ENCODE results near the gene F2. TPM values are rescaled to one million over a fixed set of nuclear protein-coding genes. Genes with fewer than 3 reads are reported as not detected.

Gene F2
- total and polyA plus RNA-seq, 2 of the 13 experiments (the other 11 are each of a cell fraction or from before 2014, with no cell fraction given) = 330 to 801 TPM

DNA sequence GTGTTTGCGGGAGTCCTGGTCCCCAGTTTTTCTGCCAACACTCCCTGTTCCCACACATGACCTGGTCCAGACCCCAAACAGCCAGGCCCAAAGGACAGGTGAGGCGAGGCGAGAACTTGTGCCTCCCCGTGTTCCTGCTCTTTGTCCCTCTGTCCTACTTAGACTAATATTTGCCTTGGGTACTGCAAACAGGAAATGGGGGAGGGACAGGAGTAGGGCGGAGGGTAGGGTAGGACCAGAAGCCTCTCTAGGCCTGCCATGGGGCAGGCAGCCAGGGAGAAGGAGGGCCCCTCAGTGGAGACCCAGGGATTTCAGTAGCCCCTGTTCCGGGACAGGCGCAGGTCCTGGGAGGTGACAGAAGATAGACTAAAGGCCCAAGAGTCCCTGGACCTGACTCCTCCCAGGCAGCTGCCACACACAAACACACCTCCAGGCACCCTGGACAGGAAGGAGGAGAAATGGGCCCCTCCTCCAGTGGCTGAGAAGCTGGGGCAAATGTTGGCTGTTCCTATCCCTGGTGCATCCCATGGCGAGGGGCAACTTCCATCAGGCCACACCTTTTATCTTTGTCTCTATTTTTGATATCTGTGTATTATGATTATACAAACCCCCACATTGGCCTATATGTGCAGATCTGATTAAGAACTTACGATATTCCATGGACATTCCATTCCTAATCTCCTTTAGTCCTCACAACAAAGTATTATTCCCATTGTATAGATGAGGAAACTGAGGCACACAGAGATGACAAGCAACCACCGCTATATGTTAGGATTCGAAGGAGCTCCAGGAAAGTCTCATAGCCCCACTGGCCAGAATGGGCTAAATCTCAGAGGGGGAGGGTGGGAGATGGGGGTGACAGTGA, 626 bp upstream of the F2 start (continued):
- peak; percentile 93; the same call in 1 of the 2 replicates for TF ChIP-seq ZNF788 (CRISPR knock-in tag; IDR thresholded peaks at IDR 0.05; ENCODE audit: borderline replicate concordance)
- TF ChIP-seq ZNF7 (CRISPR knock-in tag; IDR thresholded peaks at IDR 0.05) = no peak
- no peak for TF ChIP-seq SP1 (IDR thresholded peaks at IDR 0.05)
- TF ChIP-seq SP1 (CRISPR knock-in tag; IDR thresholded peaks at IDR 0.05) = peak; percentile 45; the same call in 1 of the 2 replicates
- peak; percentile 95 for TF ChIP-seq MED13 (CRISPR knock-in tag; IDR thresholded peaks at IDR 0.05)
- TF ChIP-seq ETV5 (CRISPR knock-in tag; IDR thresholded peaks at IDR 0.05; ENCODE audit: borderline replicate concordance) = peak; percentile 100
- TF ChIP-seq MEIS2 (CRISPR knock-in tag; IDR thresholded peaks at IDR 0.05) = no peak; the same call in 1 of the 2 replicates
- no peak; the same call in 1 of the 2 replicates for TF ChIP-seq MTA1 (CRISPR knock-in tag; IDR thresholded peaks at IDR 0.05; ENCODE audit: borderline replicate concordance)
- no peak for TF ChIP-seq USF2 (IDR thresholded peaks at IDR 0.05; ENCODE audit: low read depth, low read length)
- TF ChIP-seq USF2 (CRISPR knock-in tag; IDR thresholded peaks at IDR 0.05; ENCODE audit: borderline replicate concordance) = peak; percentile 47; the same call in 1 of the 2 replicates
- no peak for TF ChIP-seq CREB1 (IDR thresholded peaks at IDR 0.05)
- TF ChIP-seq CREB1 (CRISPR knock-in tag; IDR thresholded peaks at IDR 0.05) = peak; percentile 62; the same call in 1 of the 2 replicates
- no peak for TF ChIP-seq PBX3 (CRISPR knock-in tag; IDR thresholded peaks at IDR 0.05; ENCODE audit: borderline replicate concordance)
- TF ChIP-seq, protein P1, sequence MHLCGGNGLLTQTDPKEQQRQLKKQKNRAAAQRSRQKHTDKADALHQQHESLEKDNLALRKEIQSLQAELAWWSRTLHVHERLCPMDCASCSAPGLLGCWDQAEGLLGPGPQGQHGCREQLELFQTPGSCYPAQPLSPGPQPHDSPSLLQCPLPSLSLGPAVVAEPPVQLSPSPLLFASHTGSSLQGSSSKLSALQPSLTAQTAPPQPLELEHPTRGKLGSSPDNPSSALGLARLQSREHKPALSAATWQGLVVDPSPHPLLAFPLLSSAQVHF (CRISPR knock-in tag; IDR thresholded peaks at IDR 0.05) = no peak
- TF ChIP-seq ZNF543 (CRISPR knock-in tag; IDR thresholded peaks at IDR 0.05) = peak; percentile 61; the same call in 1 of the 2 replicates
- TF ChIP-seq DZIP1 (CRISPR knock-in tag; IDR thresholded peaks at IDR 0.05) = no peak
- no peak for TF ChIP-seq ZNF160 (CRISPR knock-in tag; IDR thresholded peaks at IDR 0.05)
- no peak for TF ChIP-seq ZNF597 (CRISPR knock-in tag; IDR thresholded peaks at IDR 0.05)
- no peak for TF ChIP-seq JARID2 (CRISPR knock-in tag; IDR thresholded peaks at IDR 0.05; ENCODE audit: insufficient replicate concordance)
- no peak for TF ChIP-seq SCMH1 (CRISPR knock-in tag; IDR thresholded peaks at IDR 0.05; ENCODE audit: borderline replicate concordance)
- no peak for TF ChIP-seq HCFC1 (IDR thresholded peaks at IDR 0.05; ENCODE audit: low read depth, low read length)
- TF ChIP-seq GTF3A (CRISPR knock-in tag; conservative IDR thresholded peaks at IDR 0.05) = 0 out of 2 replicates have a peak, but pooled peaks have one; percentile 14
